Suprapubic skin (tissue), 4 donors: ENCODE data around the gene ALKBH2.

Source experiments
- EP300 ChIP-seq: sonication (generic); formaldehyde crosslinking; IDR thresholded peaks from one replicate; pipeline ENCODE4 v1.6.1; 2017; ENCODE audit warnings: antibody characterized with exemption
- POLR2A ChIP-seq, 2 donors: fragments of 450-650 bp; IDR thresholded peaks; one replicate each; pipeline ENCODE4 v1.6.1; 2017; ENCODE audit warnings: antibody characterized with exemption in 2 of 2, mild to moderate bottlenecking in 2 of 2, moderate library complexity in 2 of 2
- POLR2AphosphoS5 ChIP-seq, 3 donors: sonication (generic); formaldehyde crosslinking; IDR thresholded peaks; one replicate each; pipeline ENCODE4 v1.6.1; 2017; ENCODE audit warnings: antibody characterized with exemption in 3 of 3
- TF ChIP-seq, protein P1 (sequence below), 2 donors: fragments of 200-600 bp in 1 of 2; fragments of 450-650 bp in 1 of 2; sonication (generic) in 1 of 2; IDR thresholded peaks; one replicate each; pipeline ENCODE4 v1.5.1; 2016 to 2019; ENCODE audit warnings: antibody characterized with exemption in 2 of 2, mild to moderate bottlenecking in 1 of 2, moderate library complexity in 1 of 2

DNA sequence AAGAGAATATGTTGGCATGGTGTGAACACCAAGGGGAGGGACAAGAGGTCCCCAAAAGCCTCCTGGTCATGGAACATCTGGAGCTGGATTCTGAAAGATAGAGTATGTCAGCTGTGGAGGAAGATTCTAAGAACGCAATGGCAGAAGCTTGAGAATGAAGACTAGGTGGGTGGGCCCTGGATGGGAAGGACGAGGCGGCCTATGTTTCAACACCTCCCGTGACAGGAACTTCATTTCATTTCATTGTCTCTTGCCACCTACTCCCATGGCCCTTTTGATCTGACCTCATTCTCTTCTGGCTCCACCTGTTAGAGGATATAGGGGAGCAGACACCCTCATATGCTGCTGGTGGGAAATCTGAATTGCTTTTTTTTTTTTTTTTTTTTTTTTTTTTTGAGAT lies 7.5 kb upstream of the ALKBH2 start:
- TF ChIP-seq POLR2A (IDR thresholded peaks at IDR 0.05) (no peak), POLR2AphosphoS5 (IDR thresholded peaks at IDR 0.05) (no peak), EP300 (no peak)
- TF ChIP-seq, protein P1, sequence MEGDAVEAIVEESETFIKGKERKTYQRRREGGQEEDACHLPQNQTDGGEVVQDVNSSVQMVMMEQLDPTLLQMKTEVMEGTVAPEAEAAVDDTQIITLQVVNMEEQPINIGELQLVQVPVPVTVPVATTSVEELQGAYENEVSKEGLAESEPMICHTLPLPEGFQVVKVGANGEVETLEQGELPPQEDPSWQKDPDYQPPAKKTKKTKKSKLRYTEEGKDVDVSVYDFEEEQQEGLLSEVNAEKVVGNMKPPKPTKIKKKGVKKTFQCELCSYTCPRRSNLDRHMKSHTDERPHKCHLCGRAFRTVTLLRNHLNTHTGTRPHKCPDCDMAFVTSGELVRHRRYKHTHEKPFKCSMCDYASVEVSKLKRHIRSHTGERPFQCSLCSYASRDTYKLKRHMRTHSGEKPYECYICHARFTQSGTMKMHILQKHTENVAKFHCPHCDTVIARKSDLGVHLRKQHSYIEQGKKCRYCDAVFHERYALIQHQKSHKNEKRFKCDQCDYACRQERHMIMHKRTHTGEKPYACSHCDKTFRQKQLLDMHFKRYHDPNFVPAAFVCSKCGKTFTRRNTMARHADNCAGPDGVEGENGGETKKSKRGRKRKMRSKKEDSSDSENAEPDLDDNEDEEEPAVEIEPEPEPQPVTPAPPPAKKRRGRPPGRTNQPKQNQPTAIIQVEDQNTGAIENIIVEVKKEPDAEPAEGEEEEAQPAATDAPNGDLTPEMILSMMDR (IDR thresholded peaks at IDR 0.05), result no peak
